GM18519 (cell line): ENCODE results near the gene CACNA1C.

Source experiments
- ATAC-seq: cut with Tn5 transposase; IDR thresholded peaks from one replicate; pipeline ENCODE4 v1.9.1; 2021; ENCODE audit warnings: mild to moderate bottlenecking, moderate library complexity; ENCODE audit not compliant: unreplicated experiment, low FRiP score

The CACNA1C gene

GRCh38 chr12:2108975-2109671 is 56.3 kb downstream of the CACNA1C start:
- no peak for ATAC-seq

- ATAC-seq = no peak
These were observed 57.3 kb downstream of the CACNA1C start for GRCh38 chr12:2110127-2110526.

- no peak for ATAC-seq
These were observed 58.2 kb downstream of the CACNA1C start for GRCh38 chr12:2110849-2111566.

- ATAC-seq = no peak
These were observed 59.0 kb downstream of the CACNA1C start for GRCh38 chr12:2111826-2112225.

- no peak for ATAC-seq
These were observed 59.6 kb downstream of the CACNA1C start for GRCh38 chr12:2112401-2112800.

- no peak for ATAC-seq
These were observed 60.5 kb downstream of the CACNA1C start for GRCh38 chr12:2113119-2113912.

GRCh38 chr12:2114071-2114470 is 61.3 kb downstream of the CACNA1C start:
- ATAC-seq = no peak

- no peak for ATAC-seq
These were observed 62.5 kb downstream of the CACNA1C start for GRCh38 chr12:2115101-2115845.

GRCh38 chr12:2117541-2117940 is 64.8 kb downstream of the CACNA1C start:
- no peak for ATAC-seq

- ATAC-seq = no peak
These were observed 65.3 kb downstream of the CACNA1C start for GRCh38 chr12:2118061-2118460.

GRCh38 chr12:2118481-2119255 is 65.9 kb downstream of the CACNA1C start:
- ATAC-seq = no peak

- no peak for ATAC-seq
These were observed 66.5 kb downstream of the CACNA1C start for GRCh38 chr12:2119266-2119665.

GRCh38 chr12:2120982-2121758 is 68.4 kb downstream of the CACNA1C start:
- no peak for ATAC-seq

- ATAC-seq = no peak
These were observed 71.8 kb downstream of the CACNA1C start for GRCh38 chr12:2124466-2125023.

- no peak for ATAC-seq
These were observed 73.1 kb downstream of the CACNA1C start for GRCh38 chr12:2125651-2126522.

GRCh38 chr12:2126676-2127406 is 74.1 kb downstream of the CACNA1C start:
- ATAC-seq = no peak

GRCh38 chr12:2129076-2129475 is 76.3 kb downstream of the CACNA1C start:
- no peak for ATAC-seq
